Endothelial cell of hepatic sinusoid (primary cell): Measurements from ENCODE around the gene N4BP2.
"Not testable (repeated sequence)": the region's sequence is repeated elsewhere in the genome, so short reads cannot be mapped to it uniquely, and the experiment has no call there.

Source experiments
- in situ Hi-C: cut with HindIII; loops from 2 replicates; pipeline ENCODE4 v1.10.0; 2017; ENCODE audit warnings: low sequenced_read_pairs

N4BP2 gene

DNA sequence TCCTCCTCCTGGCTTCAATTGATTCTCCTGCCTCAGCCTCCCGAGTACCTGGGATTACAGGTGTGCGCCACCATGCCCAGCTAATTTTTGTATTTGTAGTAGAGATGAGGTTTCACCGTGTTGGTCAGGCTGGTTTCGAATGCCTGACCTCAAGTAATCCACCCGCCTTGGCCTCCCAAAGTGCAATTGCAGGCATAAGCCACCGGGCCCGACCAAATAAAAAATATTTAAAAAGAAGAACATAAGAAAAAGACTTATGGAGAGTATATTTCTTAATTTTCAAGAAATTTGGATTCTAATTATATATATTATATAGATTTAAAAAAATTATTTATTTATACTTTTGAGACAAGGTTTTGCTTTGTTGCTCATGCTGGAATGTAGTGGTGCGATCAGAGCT lies 29.8 kb downstream of the N4BP2 start:
- in situ Hi-C loops: no loop called here

- in situ Hi-C loops: no loop called here
These were observed 31.2 kb downstream of the N4BP2 start for GRCh38 chr4:40087799-40088366.

GRCh38 chr4:40093400-40093799 lies 36.8 kb downstream of the N4BP2 start:
- in situ Hi-C loops: not testable (repeated sequence)

- in situ Hi-C loops: no loop called here
These were observed 42.4 kb downstream of the N4BP2 start for GRCh38 chr4:40099010-40099409.

- in situ Hi-C loops: not testable (repeated sequence)
These were observed 50.5 kb downstream of the N4BP2 start for GRCh38 chr4:40107150-40107549.

GRCh38 chr4:40112027-40112792 lies 55.6 kb downstream of the N4BP2 start:
- in situ Hi-C loops: no loop called here

DNA sequence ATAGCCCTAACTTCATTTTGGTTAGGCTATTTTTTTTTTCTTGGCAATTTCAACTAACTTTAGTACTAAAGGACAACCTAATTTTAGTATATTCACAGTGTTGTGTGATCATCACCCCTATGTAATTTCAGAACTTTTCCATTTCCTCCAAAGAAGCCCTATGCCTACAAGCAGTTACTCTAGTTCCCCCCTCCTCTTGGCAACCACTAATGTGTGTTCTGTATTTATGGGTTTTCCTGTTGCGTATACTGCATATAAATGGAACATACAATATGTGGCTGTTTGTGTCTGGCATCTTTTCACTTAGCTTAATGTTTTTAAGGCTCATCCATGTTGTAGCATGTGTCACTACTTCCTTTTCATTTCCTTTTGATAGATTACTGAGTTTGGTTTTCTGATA lies 57.6 kb downstream of the N4BP2 start:
- in situ Hi-C loops: no loop called here

- in situ Hi-C loops: no loop called here
These were observed 62.2 kb downstream of the N4BP2 start for GRCh38 chr4:40118861-40119260.

DNA sequence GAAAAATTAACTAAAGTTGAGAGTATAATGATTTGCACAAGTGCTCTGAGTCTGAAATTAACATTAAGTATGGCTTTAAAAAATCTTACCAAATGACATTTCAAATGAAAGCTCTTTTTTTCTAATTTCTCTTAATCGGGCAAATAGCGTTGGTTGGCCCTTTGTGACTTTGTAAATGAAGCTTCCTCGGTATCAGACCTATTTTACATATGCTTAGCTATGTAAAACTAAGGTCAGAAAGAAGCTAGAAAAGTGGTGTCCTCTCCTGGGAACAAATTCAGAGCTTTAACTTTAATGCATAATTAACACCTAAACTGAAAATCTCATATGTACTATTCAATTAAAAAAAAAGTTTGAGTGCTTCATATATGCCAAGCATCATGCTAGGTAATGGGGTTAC lies 62.7 kb downstream of the N4BP2 start:
- in situ Hi-C loops: no loop called here

DNA sequence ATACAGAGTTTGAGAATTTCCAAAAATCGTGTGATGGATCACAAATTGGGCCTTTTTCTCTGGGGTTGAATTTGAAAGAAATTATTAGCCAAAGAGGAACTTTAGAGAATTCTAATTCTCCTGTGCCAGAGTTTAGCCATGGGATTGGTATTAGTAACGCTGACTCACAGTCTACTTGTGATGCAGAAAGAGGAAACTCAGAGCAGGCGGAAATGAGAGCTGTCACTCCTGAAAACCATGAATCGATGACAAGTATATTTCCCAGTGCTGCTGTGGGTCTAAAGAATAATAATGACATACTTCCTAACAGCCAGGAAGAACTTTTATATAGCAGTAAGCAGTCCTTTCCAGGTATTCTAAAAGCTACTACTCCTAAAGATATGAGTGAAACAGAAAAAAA lies 64.9 kb downstream of the N4BP2 start:
- in situ Hi-C loops: no loop called here

- in situ Hi-C loops: no loop called here
These were observed 66.3 kb downstream of the N4BP2 start for GRCh38 chr4:40122941-40123340.

- in situ Hi-C loops: no loop called here
These were observed 68.0 kb downstream of the N4BP2 start for GRCh38 chr4:40124690-40125089.

GRCh38 chr4:40130401-40131036 lies 73.9 kb downstream of the N4BP2 start:
- in situ Hi-C loops: no loop called here

GRCh38 chr4:40132816-40133215 lies 76.2 kb downstream of the N4BP2 start:
- in situ Hi-C loops: no loop called here

- in situ Hi-C loops: no loop called here
These were observed 77.7 kb downstream of the N4BP2 start for GRCh38 chr4:40134206-40134917.

- in situ Hi-C loops: not testable (repeated sequence)
These were observed 79.6 kb downstream of the N4BP2 start for GRCh38 chr4:40136202-40136601.

DNA sequence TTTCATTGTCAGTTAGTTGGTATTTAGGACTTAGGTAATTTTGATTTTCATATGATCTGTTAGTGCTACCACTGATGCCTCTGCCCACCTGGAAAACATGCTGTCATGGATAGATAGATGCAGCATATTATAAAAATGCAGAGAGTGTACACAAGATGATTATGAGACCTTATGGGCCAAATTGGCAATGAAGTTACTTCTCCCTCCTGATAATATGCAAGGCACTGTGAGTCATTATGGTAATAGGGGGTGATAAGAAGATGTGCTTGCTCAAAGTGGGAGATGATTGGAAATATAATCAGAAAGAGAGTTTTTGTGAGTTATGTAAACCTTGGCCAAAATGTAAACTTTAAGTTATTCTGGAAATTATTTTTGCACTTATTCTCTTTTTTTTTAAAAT lies 83.5 kb downstream of the N4BP2 start:
- in situ Hi-C loops: loop anchor here (5.0 to 10.0 kb wide), 2 partner anchors 42 to 175 kb away; no protein-coding TSS in a partner anchor

GRCh38 chr4:40140597-40140996 lies 83.9 kb downstream of the N4BP2 start:
- in situ Hi-C loops: loop anchor here (5.0 to 10.0 kb wide), 2 partner anchors 42 to 174 kb away; no protein-coding TSS in a partner anchor

DNA sequence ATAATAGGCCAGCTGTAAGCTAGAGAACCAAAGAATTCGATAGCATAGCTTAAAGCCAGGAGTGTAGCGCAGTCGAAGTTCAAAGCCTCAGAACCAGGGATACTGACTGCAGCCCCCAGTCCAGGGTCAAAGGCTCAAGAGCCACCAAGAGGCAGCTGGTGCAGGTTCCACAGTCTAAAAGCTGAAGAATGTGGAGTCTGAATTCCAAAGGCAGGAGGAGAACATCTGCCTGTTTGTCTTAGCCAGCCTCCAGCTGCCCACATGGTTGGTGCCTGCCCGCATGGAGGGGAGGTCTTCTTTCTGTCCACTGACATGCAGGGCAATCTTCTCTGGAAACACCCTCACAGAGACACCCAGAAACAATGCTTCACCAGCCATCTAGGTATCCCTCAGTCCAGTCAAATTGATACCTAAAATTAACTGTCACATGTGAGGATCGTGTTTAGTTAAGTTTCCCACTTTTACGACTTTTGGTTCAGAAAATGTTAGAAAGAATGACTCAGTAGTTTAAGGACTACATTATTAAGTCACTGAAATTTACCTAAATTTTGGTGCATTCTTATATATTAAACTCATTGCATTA lies 87.4 kb downstream of the N4BP2 start:
- in situ Hi-C loops: loop anchor here (5.0 to 10.0 kb wide), 2 partner anchors 38 to 171 kb away; no protein-coding TSS in a partner anchor

DNA sequence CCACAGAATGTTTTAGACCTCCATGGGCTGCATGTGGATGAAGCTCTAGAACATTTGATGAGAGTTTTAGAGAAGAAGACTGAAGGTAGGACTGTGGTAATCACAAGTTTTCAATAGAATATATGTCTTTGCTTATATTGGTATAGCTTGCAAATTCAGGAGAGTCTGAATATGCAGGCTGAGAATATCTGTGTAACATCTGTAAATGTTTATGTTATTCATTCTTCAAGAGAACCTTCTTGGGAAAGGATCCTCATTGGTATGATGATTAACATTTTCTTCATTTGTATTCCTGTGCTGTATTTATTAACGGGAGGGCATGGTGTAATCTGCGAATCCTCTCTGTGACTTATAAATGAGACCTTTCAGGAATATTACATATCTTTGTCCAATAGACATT lies 88.1 kb downstream of the N4BP2 start:
- in situ Hi-C loops: loop anchor here (5.0 to 10.0 kb wide), 2 partner anchors 38 to 170 kb away; no protein-coding TSS in a partner anchor

GRCh38 chr4:40147490-40147889 lies 90.8 kb downstream of the N4BP2 start:
- in situ Hi-C loops: loop anchor here (10.0 kb wide), 1 partner anchor 167 kb away; no protein-coding TSS in a partner anchor
